ENCODE measurements around the gene MCUR1. TPM values are rescaled to one million over a fixed set of nuclear protein-coding genes. Genes with fewer than 3 reads are reported as not detected.
A peak's percentile ranks its signal among the peaks of the same experiment; 100 is the strongest.
"Not testable (repeated sequence)": the region's sequence is repeated elsewhere in the genome, so short reads cannot be mapped to it uniquely, and the experiment has no call there.

Gene MCUR1, protein sequence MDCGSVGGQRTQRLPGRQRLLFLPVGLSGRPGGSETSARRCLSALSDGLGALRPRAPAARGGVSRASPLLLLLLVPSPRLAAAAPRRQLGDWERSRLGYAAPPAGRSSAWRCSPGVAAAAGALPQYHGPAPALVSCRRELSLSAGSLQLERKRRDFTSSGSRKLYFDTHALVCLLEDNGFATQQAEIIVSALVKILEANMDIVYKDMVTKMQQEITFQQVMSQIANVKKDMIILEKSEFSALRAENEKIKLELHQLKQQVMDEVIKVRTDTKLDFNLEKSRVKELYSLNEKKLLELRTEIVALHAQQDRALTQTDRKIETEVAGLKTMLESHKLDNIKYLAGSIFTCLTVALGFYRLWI
- 10 to 100 TPM in 2 of 5 donors, 1 to 10 TPM in 3; 2.3 to 11.9 (median 5.5) TPM for total RNA-seq
- polyA plus RNA-seq: 10 to 100 TPM in 2 of 3 donors, 1 to 10 TPM in 1; 7.5 to 16.4 (median 16.4) TPM
- long read RNA-seq, donor 1, full-length matches to known transcripts: 6 of 6 reads
- long read RNA-seq, donor 1, partial matches to known transcripts: 0 of 6 reads
- long read RNA-seq, donor 1, other reads (novel, unspliced or antisense): 0 of 6 reads
- long read RNA-seq, donor 2, full-length matches to known transcripts: 7 of 7 reads
- long read RNA-seq, donor 2, partial matches to known transcripts: 0 of 7 reads
- long read RNA-seq, donor 2, other reads (novel, unspliced or antisense): 0 of 7 reads
- long read RNA-seq, donor 3, full-length matches to known transcripts: 4 of 4 reads
- long read RNA-seq, donor 3, partial matches to known transcripts: 0 of 4 reads
- long read RNA-seq, donor 3, other reads (novel, unspliced or antisense): 0 of 4 reads
- long read RNA-seq, donor 4, full-length matches to known transcripts: 1 of 1 reads
- long read RNA-seq, donor 4, partial matches to known transcripts: 0 of 1 reads
- long read RNA-seq, donor 4, other reads (novel, unspliced or antisense): 0 of 1 reads
- long read RNA-seq, donor 5, full-length matches to known transcripts: 8 of 8 reads
- long read RNA-seq, donor 5, partial matches to known transcripts: 0 of 8 reads
- long read RNA-seq, donor 5, other reads (novel, unspliced or antisense): 0 of 8 reads
- long read RNA-seq, donor 6, full-length matches to known transcripts: 15 of 15 reads
- long read RNA-seq, donor 6, partial matches to known transcripts: 0 of 15 reads
- long read RNA-seq, donor 6, other reads (novel, unspliced or antisense): 0 of 15 reads
- long read RNA-seq, donor 7, full-length matches to known transcripts: 8 of 8 reads
- long read RNA-seq, donor 7, partial matches to known transcripts: 0 of 8 reads
- long read RNA-seq, donor 7, other reads (novel, unspliced or antisense): 0 of 8 reads
- long read RNA-seq, donor 8, full-length matches to known transcripts: 6 of 6 reads
- long read RNA-seq, donor 8, partial matches to known transcripts: 0 of 6 reads
- long read RNA-seq, donor 8, other reads (novel, unspliced or antisense): 0 of 6 reads
- long read RNA-seq, donor 9, full-length matches to known transcripts: 2 of 2 reads
- long read RNA-seq, donor 9, partial matches to known transcripts: 0 of 2 reads
- long read RNA-seq, donor 9, other reads (novel, unspliced or antisense): 0 of 2 reads
- long read RNA-seq, donor 10, full-length matches to known transcripts: 5 of 5 reads
- long read RNA-seq, donor 10, partial matches to known transcripts: 0 of 5 reads
- long read RNA-seq, donor 10, other reads (novel, unspliced or antisense): 0 of 5 reads

DNA sequence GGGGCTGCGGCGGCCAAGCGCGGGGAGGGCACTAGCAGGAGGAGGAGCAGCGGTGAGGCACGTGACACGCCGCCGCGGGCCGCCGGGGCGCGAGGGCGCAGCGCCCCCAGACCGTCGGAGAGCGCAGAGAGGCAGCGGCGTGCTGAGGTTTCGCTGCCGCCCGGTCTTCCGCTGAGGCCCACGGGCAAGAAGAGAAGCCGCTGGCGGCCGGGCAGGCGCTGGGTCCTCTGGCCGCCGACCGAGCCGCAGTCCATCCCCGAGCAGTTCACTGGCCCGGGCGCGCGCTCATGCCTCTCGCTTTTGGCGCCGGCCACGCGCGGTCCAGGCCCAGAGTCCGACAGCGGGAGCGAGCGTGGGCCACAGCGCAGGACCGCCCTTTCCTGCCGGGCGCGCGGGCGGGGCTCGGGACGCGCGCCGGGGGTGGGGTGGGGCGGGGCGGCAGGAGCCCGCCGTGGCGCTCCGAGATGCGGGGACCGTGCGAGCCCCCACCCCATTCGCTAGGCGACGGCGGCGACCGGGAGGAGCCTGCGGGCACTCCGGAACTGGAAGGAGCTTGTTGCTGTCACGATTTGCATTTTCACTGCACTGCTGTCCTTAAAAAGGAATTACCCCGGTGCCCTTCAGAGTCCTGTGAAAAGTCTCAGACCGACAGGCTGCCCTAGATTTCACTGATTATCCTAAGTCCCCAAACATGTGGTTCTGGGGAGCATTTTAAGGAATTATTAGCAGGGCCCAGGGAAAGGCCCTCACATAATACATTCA is at the start of gene MCUR1:
TSS of gene MCUR1 (minus strand) at position 382 of the 762 bp plus-strand sequence. CDS start at position 254, 128 bp downstream.
- intact Hi-C loops (cut with DNase I; ENCODE audit: low total_unique reads): no loop called here
- Histone ChIP-seq H3K9me3 (no peaks in the 10 kb centered on the region), H3K4me3 (peak within 1 kb of the TSS; percentile 88 to 97 (median 90)), H3K4me1 (peaks cover 10 to 44% (median 41%) of the 10 kb centered on the region in 4 donors), H3K27me3 (no peaks in the 10 kb centered on the region), H3K27ac (peak within 1 kb of the TSS; percentile 91 to 98 (median 97)), H3K36me3 (no peaks in the 10 kb centered on the region)
- 0 to 1% (median 0%) methylated on average over 14 to 81 of the region's 81 CpGs for WGBS, 5 donors
- TF ChIP-seq POLR2AphosphoS5 (IDR thresholded peaks at IDR 0.05) (peak; percentile 38 to 86 (median 86)), POLR2A (IDR thresholded peaks at IDR 0.05) (peak in 1 of 4 donors; percentile 79), EP300 (IDR thresholded peaks at IDR 0.05) (no peak)
- TF ChIP-seq, protein P1, sequence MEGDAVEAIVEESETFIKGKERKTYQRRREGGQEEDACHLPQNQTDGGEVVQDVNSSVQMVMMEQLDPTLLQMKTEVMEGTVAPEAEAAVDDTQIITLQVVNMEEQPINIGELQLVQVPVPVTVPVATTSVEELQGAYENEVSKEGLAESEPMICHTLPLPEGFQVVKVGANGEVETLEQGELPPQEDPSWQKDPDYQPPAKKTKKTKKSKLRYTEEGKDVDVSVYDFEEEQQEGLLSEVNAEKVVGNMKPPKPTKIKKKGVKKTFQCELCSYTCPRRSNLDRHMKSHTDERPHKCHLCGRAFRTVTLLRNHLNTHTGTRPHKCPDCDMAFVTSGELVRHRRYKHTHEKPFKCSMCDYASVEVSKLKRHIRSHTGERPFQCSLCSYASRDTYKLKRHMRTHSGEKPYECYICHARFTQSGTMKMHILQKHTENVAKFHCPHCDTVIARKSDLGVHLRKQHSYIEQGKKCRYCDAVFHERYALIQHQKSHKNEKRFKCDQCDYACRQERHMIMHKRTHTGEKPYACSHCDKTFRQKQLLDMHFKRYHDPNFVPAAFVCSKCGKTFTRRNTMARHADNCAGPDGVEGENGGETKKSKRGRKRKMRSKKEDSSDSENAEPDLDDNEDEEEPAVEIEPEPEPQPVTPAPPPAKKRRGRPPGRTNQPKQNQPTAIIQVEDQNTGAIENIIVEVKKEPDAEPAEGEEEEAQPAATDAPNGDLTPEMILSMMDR (IDR thresholded peaks at IDR 0.05): no peak
- peak; percentile 87 to 96 for DNase-seq

DNA sequence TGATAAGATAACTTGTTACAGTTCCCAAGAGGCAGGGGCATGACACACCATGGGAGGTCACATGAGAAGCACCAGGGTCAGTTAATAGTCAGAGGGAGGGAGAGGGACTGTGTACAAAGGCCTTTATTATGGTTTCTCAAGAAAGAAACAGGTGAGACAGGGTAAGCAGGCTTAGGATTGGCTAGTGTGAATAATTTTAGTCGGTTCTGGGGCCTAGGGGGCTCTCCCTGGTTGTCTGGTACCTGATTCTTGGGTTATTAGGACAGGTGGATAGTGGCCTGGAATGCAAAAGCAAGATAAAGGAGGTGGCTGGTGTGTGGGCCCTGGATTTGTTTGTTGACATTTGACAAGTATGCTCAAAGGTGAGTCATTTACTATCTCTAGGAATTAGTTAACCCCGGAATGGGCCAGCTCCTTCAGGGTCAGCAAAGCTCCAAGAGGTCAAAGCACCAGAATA is 49.4 kb upstream of the MCUR1 start:
- WGBS, 5 donors: 25 to 41% (median 31%) methylated on average over 2 of the region's 2 CpGs
- no peaks in the 10 kb centered on the region for H3K36me3 ChIP-seq
- peaks cover 0 to 11% (median 5%) of the 10 kb centered on the region in 4 donors for H3K9me3 ChIP-seq
- H3K27me3 ChIP-seq: peaks cover 7 to 41% (median 17%) of the 10 kb centered on the region in 3 donors
- H3K27ac ChIP-seq: no peak overlapping the region
- H3K4me3 ChIP-seq: no peak overlapping the region
- H3K4me1 ChIP-seq: peaks cover 5 to 10% (median 8%) of the 10 kb centered on the region in 4 donors
- intact Hi-C loops (cut with DNase I; ENCODE audit: low total_unique reads): no loop called here
- TF ChIP-seq POLR2A (IDR thresholded peaks at IDR 0.05): no peak
- no peak for TF ChIP-seq EP300 (IDR thresholded peaks at IDR 0.05)
- TF ChIP-seq, protein P1 (IDR thresholded peaks at IDR 0.05): no peak
- TF ChIP-seq POLR2AphosphoS5 (IDR thresholded peaks at IDR 0.05): no peak
- no peak for DNase-seq

DNA sequence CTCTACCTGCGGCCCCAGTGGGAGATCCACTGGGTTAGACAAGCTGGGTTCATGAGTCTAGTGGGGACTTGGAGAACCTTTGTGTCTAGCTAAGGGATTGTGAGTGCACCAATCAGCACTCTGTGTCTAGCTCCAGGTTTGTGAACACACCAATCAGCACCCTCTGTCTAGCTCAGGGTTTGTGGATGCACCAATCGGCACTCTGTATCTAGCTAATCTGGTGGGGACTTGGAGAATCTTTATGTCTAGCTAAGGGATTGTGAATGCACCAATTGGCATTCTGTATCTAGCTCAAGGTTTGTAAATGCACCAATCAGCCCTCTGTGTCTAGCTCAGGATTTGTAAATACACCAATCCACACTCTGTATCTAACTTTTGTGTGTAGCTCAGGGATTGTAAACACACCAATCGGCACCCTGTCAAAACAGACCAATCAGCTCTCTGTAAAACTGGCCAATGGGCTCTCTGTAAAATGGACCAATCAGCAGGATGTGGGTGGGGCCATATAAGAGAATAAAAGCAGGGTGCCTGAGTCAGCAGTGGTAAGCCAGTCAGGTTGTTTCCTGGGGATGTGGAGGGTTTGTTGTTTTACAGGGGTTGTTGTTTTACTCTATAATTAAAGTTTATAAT is 46.3 kb upstream of the MCUR1 start:
- DNase-seq; intact Hi-C loops (cut with DNase I; ENCODE audit: low total_unique reads); H3K27ac ChIP-seq; H3K36me3 ChIP-seq: not testable (repeated sequence)
- peaks cover 0 to 11% (median 5%) of the 10 kb centered on the region in 4 donors for H3K9me3 ChIP-seq
- peaks cover 7 to 61% (median 27%) of the 10 kb centered on the region in 3 donors for H3K27me3 ChIP-seq
- peaks cover 5 to 10% (median 8%) of the 10 kb centered on the region in 4 donors for H3K4me1 ChIP-seq
- H3K4me3 ChIP-seq: peak overlapping the region in 1 of 4 donors; percentile 33
- 83 to 98% (median 92%) methylated on average over 2 to 3 of the region's 3 CpGs for WGBS, 5 donors
